ENCODE results near the gene RALGDS.

GRCh38 chr9:133121198-133121914 lies at the start of gene RALGDS:
- no peak for TF ChIP-seq JUNB (CRISPR knock-in tag; conservative IDR thresholded peaks at IDR 0.05)
- TF ChIP-seq, protein P1, sequence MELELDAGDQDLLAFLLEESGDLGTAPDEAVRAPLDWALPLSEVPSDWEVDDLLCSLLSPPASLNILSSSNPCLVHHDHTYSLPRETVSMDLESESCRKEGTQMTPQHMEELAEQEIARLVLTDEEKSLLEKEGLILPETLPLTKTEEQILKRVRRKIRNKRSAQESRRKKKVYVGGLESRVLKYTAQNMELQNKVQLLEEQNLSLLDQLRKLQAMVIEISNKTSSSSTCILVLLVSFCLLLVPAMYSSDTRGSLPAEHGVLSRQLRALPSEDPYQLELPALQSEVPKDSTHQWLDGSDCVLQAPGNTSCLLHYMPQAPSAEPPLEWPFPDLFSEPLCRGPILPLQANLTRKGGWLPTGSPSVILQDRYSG (tag; conservative IDR thresholded peaks at IDR 0.05; ENCODE audit: low read depth), result no peak
- TF ChIP-seq NFIC (IDR thresholded peaks at IDR 0.05), result no peak
- TF ChIP-seq NCOR1 (IDR thresholded peaks at IDR 0.05), result no peak
- no peak for TF ChIP-seq KDM5B (IDR thresholded peaks at IDR 0.05; ENCODE audit: insufficient replicate concordance, low read depth, low read length)
- TF ChIP-seq FOXA1 (IDR thresholded peaks at IDR 0.05; ENCODE audit: borderline replicate concordance), result no peak
- TF ChIP-seq KAT2B (IDR thresholded peaks at IDR 0.05; ENCODE audit: low read depth, low read length), result no peak
- TF ChIP-seq POLR2AphosphoS5 (IDR thresholded peaks at IDR 0.05; ENCODE audit: control insufficient read depth, insufficient read depth, low read depth, low read length), result no peak
- TF ChIP-seq PTBP1 (IDR thresholded peaks at IDR 0.05; ENCODE audit: low read depth, low read length), result no peak
- no peak for TF ChIP-seq PATZ1 (CRISPR knock-in tag; IDR thresholded peaks at IDR 0.05; ENCODE audit: borderline replicate concordance)
- TF ChIP-seq, protein P2, sequence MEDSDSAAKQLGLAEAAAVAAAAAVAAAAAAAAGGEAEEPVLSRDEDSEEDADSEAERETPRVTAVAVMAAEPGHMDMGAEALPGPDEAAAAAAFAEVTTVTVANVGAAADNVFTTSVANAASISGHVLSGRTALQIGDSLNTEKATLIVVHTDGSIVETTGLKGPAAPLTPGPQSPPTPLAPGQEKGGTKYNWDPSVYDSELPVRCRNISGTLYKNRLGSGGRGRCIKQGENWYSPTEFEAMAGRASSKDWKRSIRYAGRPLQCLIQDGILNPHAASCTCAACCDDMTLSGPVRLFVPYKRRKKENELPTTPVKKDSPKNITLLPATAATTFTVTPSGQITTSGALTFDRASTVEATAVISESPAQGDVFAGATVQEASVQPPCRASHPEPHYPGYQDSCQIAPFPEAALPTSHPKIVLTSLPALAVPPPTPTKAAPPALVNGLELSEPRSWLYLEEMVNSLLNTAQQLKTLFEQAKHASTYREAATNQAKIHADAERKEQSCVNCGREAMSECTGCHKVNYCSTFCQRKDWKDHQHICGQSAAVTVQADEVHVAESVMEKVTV (CRISPR knock-in tag; IDR thresholded peaks at IDR 0.05), result no peak
- TF ChIP-seq RBM22 (IDR thresholded peaks at IDR 0.05; ENCODE audit: low read depth, low read length, poor library complexity, severe bottlenecking), result no peak
